Caco-2 (cell line): ENCODE data around the gene PIAS3. TPM values are rescaled to one million over a fixed set of nuclear protein-coding genes. Genes with fewer than 3 reads are reported as not detected.

Source experiments
- BruUV-seq: library from RNA; stranded (reverse); fragments of 400-500 nt; replicated peaks from 2 replicates; lab custom pipeline; 2021; lab: Mats Ljungman, UMichigan
- CTCF ChIA-PET: fragments of 300-600 bp; sonication (Branson Sonifier 250); formaldehyde crosslinking; loops from one replicate; lab custom pipeline; 2022; ENCODE audit warnings: antibody characterized with exemption; lab: Charles Lee
- POLR2A ChIA-PET: fragments of 300-600 bp; sonication (Branson Sonifier 250); formaldehyde crosslinking; loops from one replicate; lab custom pipeline; 2022; ENCODE audit warnings: antibody characterized with exemption; lab: Charles Lee
- DNase-seq, 2 experiments: peaks; one replicate each; pipeline versions ENCODE4 v3.0.0 to v3.0.0-alpha.2; 2020 to 2022
- H3K27me3 ChIP-seq: replicated peaks from 2 replicates; pipeline ENCODE4 v1.6.0; 2011; ENCODE audit warnings: low read length; ENCODE audit not compliant: control insufficient read depth, insufficient read depth
- H3K36me3 ChIP-seq: 2 replicates; pipeline ENCODE4 v1.5.1; 2011; ENCODE audit warnings: low read length; ENCODE audit not compliant: control insufficient read depth, insufficient read depth
- H3K4me1 ChIP-seq: fragments of 250-450 bp; sonication (Bioruptor Pico); 2 replicates; pipeline ENCODE4 v1.5.1; 2020; ENCODE audit warnings: mild to moderate bottlenecking
- H3K4me3 ChIP-seq: 2 replicates; pipeline ENCODE4 v1.5.1; 2011; ENCODE audit warnings: low read depth, mild to moderate bottlenecking, control low read depth, low read length
- H3K9me3 ChIP-seq: fragments of 250-450 bp; sonication (Bioruptor Pico); 2 replicates; pipeline ENCODE4 v1.5.1; 2020; ENCODE audit warnings: mild to moderate bottlenecking, moderate library complexity
- H3K27ac Mint-ChIP-seq: one replicate; pipeline ENCODE4 v1.8.0; 2022; ENCODE audit warnings: mixed read lengths; ENCODE audit not compliant: unreplicated experiment
- H3K27me3 Mint-ChIP-seq: one replicate; pipeline ENCODE4 v1.8.0; 2022; ENCODE audit warnings: mixed read lengths; ENCODE audit not compliant: insufficient read depth, unreplicated experiment
- H3K36me3 Mint-ChIP-seq: one replicate; pipeline ENCODE4 v1.8.0; 2022; ENCODE audit warnings: mild to moderate bottlenecking, mixed read lengths; ENCODE audit not compliant: insufficient read depth, unreplicated experiment
- H3K4me1 Mint-ChIP-seq: one replicate; pipeline ENCODE4 v1.8.0; 2022; ENCODE audit warnings: low read depth, mixed read lengths; ENCODE audit not compliant: unreplicated experiment
- H3K4me3 Mint-ChIP-seq: one replicate; pipeline ENCODE4 v1.8.0; 2022; ENCODE audit warnings: mild to moderate bottlenecking, moderate library complexity, mixed read lengths; ENCODE audit not compliant: unreplicated experiment
- H3K9me3 Mint-ChIP-seq: one replicate; pipeline ENCODE4 v1.8.0; 2022; ENCODE audit warnings: mixed read lengths; ENCODE audit not compliant: unreplicated experiment
- intact Hi-C: fragments of 100-400 bp; cut with micrococcal nuclease; formaldehyde crosslinking; loops from one replicate; pipeline ENCODE4 v1.10.0; 2022; ENCODE audit not compliant: unreplicated experiment
- total RNA-seq: library from RNA; stranded (reverse); gene quantifications from 2 replicates; pipeline ENCODE4 v1.2.3, GENCODE V29; 2022
- TF ChIP-seq, protein P1 (sequence below), 2 experiments: fragments of 200-600 bp in 1 of 2; IDR thresholded peaks; 1 replicate in 1 of 2; 2 replicates in 1 of 2; pipeline versions ENCODE4 v1.5.1 to v1.8.0; 2011 to 2022; ENCODE audit warnings: antibody characterized with exemption in 1 of 2, control low read depth in 1 of 2, inconsistent platforms in 1 of 2, low read depth in 1 of 2, low read length in 1 of 2, mild to moderate bottlenecking in 1 of 2, moderate library complexity in 1 of 2; ENCODE audit not compliant: insufficient read depth in 1 of 2, severe bottlenecking in 1 of 2, unreplicated experiment in 1 of 2

The PIAS3 gene
- total RNA-seq, 1 experiment from 2014 or later, result 22.0 TPM

GRCh38 chr1:145897969-145898368 is 39.1 kb upstream of the PIAS3 start:
- POLR2A ChIA-PET, result no interaction called here
- no TSS peak for BruUV-seq
- TF ChIP-seq, protein P1, sequence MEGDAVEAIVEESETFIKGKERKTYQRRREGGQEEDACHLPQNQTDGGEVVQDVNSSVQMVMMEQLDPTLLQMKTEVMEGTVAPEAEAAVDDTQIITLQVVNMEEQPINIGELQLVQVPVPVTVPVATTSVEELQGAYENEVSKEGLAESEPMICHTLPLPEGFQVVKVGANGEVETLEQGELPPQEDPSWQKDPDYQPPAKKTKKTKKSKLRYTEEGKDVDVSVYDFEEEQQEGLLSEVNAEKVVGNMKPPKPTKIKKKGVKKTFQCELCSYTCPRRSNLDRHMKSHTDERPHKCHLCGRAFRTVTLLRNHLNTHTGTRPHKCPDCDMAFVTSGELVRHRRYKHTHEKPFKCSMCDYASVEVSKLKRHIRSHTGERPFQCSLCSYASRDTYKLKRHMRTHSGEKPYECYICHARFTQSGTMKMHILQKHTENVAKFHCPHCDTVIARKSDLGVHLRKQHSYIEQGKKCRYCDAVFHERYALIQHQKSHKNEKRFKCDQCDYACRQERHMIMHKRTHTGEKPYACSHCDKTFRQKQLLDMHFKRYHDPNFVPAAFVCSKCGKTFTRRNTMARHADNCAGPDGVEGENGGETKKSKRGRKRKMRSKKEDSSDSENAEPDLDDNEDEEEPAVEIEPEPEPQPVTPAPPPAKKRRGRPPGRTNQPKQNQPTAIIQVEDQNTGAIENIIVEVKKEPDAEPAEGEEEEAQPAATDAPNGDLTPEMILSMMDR (IDR thresholded peaks at IDR 0.05; ENCODE audit: insufficient read depth in 1 of 2, low read depth in 1 of 2, low read length in 1 of 2, severe bottlenecking in 1 of 2, unreplicated experiment in 1 of 2), result no peak
- H3K4me3 Mint-ChIP-seq, result no peak overlapping the region
- no peaks in the 10 kb centered on the region for H3K36me3 Mint-ChIP-seq
- DNase-seq, result no peak
- no peaks in the 10 kb centered on the region for H3K27me3 ChIP-seq
- no peaks in the 10 kb centered on the region for H3K9me3 ChIP-seq
- no peaks in the 10 kb centered on the region for H3K27me3 Mint-ChIP-seq
- H3K9me3 Mint-ChIP-seq, result no peaks in the 10 kb centered on the region
- H3K36me3 ChIP-seq, result no peaks in the 10 kb centered on the region
- CTCF ChIA-PET, result no interaction called here
- intact Hi-C loops, result no loop called here
- H3K4me1 Mint-ChIP-seq, result no peaks in the 10 kb centered on the region
- H3K4me1 ChIP-seq, result no peaks in the 10 kb centered on the region
- H3K27ac Mint-ChIP-seq, result no peak overlapping the region
- no peak overlapping the region for H3K4me3 ChIP-seq

GRCh38 chr1:145895471-145895870 is 36.6 kb upstream of the PIAS3 start:
- Histone ChIP-seq H3K9me3 (no peaks in the 10 kb centered on the region), H3K36me3 (no peaks in the 10 kb centered on the region), H3K4me1 (no peaks in the 10 kb centered on the region), H3K27me3 (no peaks in the 10 kb centered on the region), H3K4me3 (no peak overlapping the region)
- BruUV-seq, result no TSS peak
- no peak overlapping the region for H3K4me3 Mint-ChIP-seq
- no peak overlapping the region for H3K27ac Mint-ChIP-seq
- ChIA-PET CTCF (interaction anchor here (0.6 kb wide), 1 partner anchor 9 kb away, joined by 3 read pairs; no protein-coding TSS in a partner anchor), POLR2A (no interaction called here)
- TF ChIP-seq, protein P1 (IDR thresholded peaks at IDR 0.05; ENCODE audit: insufficient read depth in 1 of 2, low read depth in 1 of 2, low read length in 1 of 2, severe bottlenecking in 1 of 2, unreplicated experiment in 1 of 2), result no peak
- no peaks in the 10 kb centered on the region for H3K27me3 Mint-ChIP-seq
- intact Hi-C loops, result no loop called here
- no peaks in the 10 kb centered on the region for H3K36me3 Mint-ChIP-seq
- no peak for DNase-seq
- peaks cover 7% of the 10 kb centered on the region for H3K4me1 Mint-ChIP-seq
- no peaks in the 10 kb centered on the region for H3K9me3 Mint-ChIP-seq

DNA sequence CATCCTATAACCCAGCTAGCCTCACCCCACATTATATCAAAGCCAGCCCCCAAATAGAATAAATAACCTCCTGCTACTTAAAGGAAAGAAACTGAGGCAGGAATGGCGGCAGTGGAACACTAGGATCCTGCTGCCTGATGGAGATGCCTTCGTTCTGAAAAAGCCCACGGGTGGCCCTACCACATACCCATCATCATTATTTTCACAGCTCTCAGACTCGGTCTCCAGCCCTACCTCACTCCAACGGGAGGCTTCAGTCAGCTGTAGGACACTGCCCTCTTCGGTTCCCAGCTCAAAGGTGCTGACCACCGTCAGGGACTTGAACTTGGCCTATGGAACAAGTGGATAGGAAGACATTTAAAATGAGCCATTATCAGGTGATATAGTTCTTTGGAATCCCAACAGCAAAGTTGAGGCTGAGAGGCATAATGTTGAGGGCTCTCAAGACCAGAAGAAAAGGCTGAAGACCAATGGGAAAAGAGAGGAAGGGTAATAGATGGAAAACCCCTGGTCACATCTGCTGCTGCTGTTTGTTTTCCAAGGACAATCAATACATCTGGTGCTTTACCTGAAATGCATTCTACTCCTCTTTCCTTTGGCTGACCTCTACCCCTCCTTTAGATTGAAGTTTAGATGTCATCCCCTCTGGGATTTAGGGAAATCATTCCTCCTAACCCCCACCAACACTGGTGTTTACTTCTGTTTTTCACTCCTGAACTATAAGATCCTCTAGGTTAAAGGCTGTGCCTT is 34.6 kb upstream of the PIAS3 start:
- H3K4me3 ChIP-seq, result no peak overlapping the region
- ChIA-PET CTCF (interaction anchor here (1.8 to 2.2 kb wide), 3 partner anchors 34 to 84 kb away, joined by 7 to 32 read pairs (median 9); partner anchors contain the start of genes PIAS3 and RBM8A), POLR2A (no interaction called here)
- H3K4me3 Mint-ChIP-seq, result no peak overlapping the region
- no peak overlapping the region for H3K27ac Mint-ChIP-seq
- no TSS peak for BruUV-seq
- H3K4me1 Mint-ChIP-seq, result peaks cover 7% of the 10 kb centered on the region
- no peaks in the 10 kb centered on the region for H3K27me3 Mint-ChIP-seq
- H3K36me3 ChIP-seq, result no peaks in the 10 kb centered on the region
- H3K9me3 Mint-ChIP-seq, result no peaks in the 10 kb centered on the region
- no peak for DNase-seq
- no peaks in the 10 kb centered on the region for H3K27me3 ChIP-seq
- H3K36me3 Mint-ChIP-seq, result no peaks in the 10 kb centered on the region
- intact Hi-C loops, result loop anchor here (2.0 to 5.0 kb wide), 3 partner anchors 34 to 144 kb away; partner anchors contain the start of gene RBM8A
- no peaks in the 10 kb centered on the region for H3K9me3 ChIP-seq
- H3K4me1 ChIP-seq, result no peaks in the 10 kb centered on the region
- TF ChIP-seq, protein P1 (IDR thresholded peaks at IDR 0.05; ENCODE audit: insufficient read depth in 1 of 2, low read depth in 1 of 2, low read length in 1 of 2, severe bottlenecking in 1 of 2, unreplicated experiment in 1 of 2), result no peak
